GM10248 (cell line): ENCODE results near the gene CYGB.

Experiments
- CTCF ChIA-PET: fragments of 300-600 bp; sonication (Branson Sonifier 250); formaldehyde crosslinking; extraction: SDS; loops from one replicate; lab custom pipeline; 2021; ENCODE audit warnings: antibody characterized with exemption; lab: Yijun Ruan, JAX
- POLR2A ChIA-PET: fragments of 350-650 bp; sonication (Branson Sonifier 250); formaldehyde crosslinking; extraction: SDS; loops from one replicate; lab custom pipeline; 2020; ENCODE audit warnings: antibody characterized with exemption; lab: Yijun Ruan, JAX
- DNase-seq: peaks from one replicate; pipeline ENCODE4 v3.0.0; 2012; ENCODE audit errors: extremely low spot score
- CTCF ChIP-seq: IDR thresholded peaks from 2 replicates; pipeline ENCODE4 v1.5.1; 2012; ENCODE audit warnings: mild to moderate bottlenecking, low read depth; ENCODE audit errors: extremely low read depth, missing control alignments, control extremely low read depth

CYGB gene

GRCh38 chr17:76530811-76531485 is 6.6 kb downstream of the CYGB start:
- ChIA-PET CTCF (interaction anchor here (1.9 kb wide), 1 partner anchor 93 kb away, joined by 8 read pairs; no protein-coding TSS in a partner anchor), POLR2A (no interaction called here)
- no peak for TF ChIP-seq CTCF
- DNase-seq: no peak

- POLR2A ChIA-PET: no interaction called here
- CTCF ChIA-PET: interaction anchor here (1.0 to 1.9 kb wide), 4 partner anchors 17 to 94 kb away, joined by 3 to 8 read pairs (median 3); no protein-coding TSS in a partner anchor
- DNase-seq: no peak
- no peak for TF ChIP-seq CTCF
Measured at GRCh38 chr17:76530095-76530723, 7.3 kb downstream of the CYGB start.

- no peak for DNase-seq
- no peak for TF ChIP-seq CTCF
- CTCF ChIA-PET: interaction anchor here (1.0 to 2.5 kb wide), 13 partner anchors 11 to 152 kb away, joined by 3 to 23 read pairs (median 5); no protein-coding TSS in a partner anchor
- POLR2A ChIA-PET: no interaction called here
Measured at GRCh38 chr17:76529224-76530094, 8.1 kb downstream of the CYGB start.

- ChIA-PET CTCF (interaction anchor here (0.9 to 2.5 kb wide), 15 partner anchors 10 to 153 kb away, joined by 3 to 23 read pairs (median 5); no protein-coding TSS in a partner anchor), POLR2A (no interaction called here)
- no peak for TF ChIP-seq CTCF
- DNase-seq: no peak
Measured at GRCh38 chr17:76528528-76529223, 8.8 kb downstream of the CYGB start.

- POLR2A ChIA-PET: no interaction called here
- no peak for DNase-seq
- TF ChIP-seq CTCF: no peak
- CTCF ChIA-PET: interaction anchor here (0.9 to 2.5 kb wide), 15 partner anchors 10 to 153 kb away, joined by 3 to 23 read pairs (median 5); no protein-coding TSS in a partner anchor
Measured at GRCh38 chr17:76528156-76528527, 9.4 kb downstream of the CYGB start.
